Measurements from ENCODE around the gene ST13. TPM values are rescaled to one million over a fixed set of nuclear protein-coding genes. Genes with fewer than 3 reads are reported as not detected.
A peak's percentile ranks its signal among the peaks of the same experiment; 100 is the strongest.
"Not testable (repeated sequence)": the region's sequence is repeated elsewhere in the genome, so short reads cannot be mapped to it uniquely, and the experiment has no call there.

Gene ST13
- 178 TPM for total RNA-seq

DNA sequence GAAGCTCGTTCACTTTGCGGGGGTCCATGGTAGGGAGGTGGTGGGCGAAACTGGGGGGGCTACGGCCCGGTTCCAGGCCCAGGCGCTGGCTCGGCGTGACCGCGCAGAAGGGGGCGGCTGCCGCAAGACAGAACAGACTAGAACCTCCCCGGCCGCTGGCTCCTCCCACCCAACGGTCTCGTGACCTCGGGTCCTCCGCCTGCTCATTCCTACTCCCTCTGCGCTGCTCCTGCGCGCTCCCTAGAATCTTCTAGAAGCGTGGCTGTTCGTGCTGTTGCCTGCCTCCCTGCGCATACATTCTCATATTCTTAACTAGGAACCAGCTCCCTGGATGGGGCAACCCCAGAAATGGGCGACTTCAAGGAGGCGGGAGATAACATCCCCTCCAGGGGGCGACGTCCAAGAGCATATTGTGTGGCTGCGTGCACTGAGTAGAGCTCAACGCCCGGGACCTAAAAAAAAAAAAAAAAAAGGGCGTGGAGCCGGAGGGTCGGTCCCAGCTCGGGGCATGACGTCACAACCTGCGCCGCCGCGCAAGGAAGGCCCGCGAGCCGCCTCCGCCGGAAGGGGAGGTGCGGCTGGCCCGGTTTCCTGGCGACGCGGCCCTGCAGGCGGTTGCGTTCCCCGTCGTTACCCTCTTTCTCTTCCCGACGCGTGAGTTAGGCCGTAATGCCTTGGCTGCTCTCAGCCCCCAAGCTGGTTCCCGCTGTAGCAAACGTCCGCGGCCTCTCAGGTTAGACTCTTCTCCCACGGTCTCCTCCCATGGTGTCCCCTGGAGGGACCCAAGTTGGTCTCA is at the start of gene ST13, which contains the start of gene XPNPEP3:
ST13 (minus strand) TSS at position 127 of the 796 bp plus-strand sequence; CDS start at position 28, 99 bp downstream.
XPNPEP3 (plus strand) TSS at position 636 of the 796 bp plus-strand sequence; CDS start at position 670, 34 bp downstream.
- DNase-seq (ENCODE audit: low spot score in 2 of 2) (peak; percentile 72 to 80), FAIRE-seq (no peak)

DNA sequence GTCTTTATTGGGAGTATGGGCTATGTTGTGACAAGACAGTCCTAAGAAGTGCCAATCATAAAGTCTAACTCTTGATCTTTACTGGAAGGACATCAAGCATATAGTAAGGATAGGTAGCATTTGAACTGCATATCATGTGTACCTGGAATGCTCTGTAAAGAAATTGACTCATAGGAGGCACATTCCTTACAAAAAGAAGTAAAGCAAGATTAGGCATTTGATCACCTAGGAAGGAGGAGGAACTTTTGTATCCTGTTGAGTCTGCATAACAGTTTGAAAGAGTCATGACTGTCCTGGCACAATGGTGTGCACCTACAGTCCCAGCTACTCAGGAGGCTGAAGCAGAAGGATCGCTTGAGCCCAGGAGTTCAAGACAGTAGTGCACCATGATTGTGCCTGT is 47.7 kb upstream of the ST13 start:
- no peak for FAIRE-seq
- DNase-seq (ENCODE audit: low spot score in 2 of 2), result no peak

DNA sequence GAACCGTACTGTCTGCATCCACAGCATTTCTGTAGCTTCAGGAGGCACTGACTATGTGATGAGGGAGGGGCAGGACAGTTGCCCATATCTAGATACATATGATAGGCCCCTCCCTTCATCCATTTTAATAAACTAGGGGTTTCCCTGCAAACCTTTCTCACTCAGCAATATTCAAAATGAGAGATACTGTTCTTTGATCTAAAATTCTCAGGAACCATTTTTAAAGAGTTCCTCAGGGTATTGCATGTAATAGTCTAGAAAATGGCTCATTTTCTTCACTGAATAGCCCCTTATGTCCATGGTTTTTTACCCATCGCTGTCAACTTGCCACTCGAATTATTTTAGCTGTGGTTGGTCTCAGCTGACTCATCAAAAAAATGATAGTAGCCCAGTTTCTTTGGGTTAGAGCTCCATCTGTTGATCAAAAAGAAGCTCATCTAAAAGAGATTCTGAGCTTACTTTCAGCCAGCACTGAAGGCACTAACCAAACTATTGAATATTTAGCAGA is 42.5 kb upstream of the ST13 start:
- peak; percentile 25 to 52 for DNase-seq (ENCODE audit: low spot score in 2 of 2)
- peak; percentile 15 for FAIRE-seq

DNA sequence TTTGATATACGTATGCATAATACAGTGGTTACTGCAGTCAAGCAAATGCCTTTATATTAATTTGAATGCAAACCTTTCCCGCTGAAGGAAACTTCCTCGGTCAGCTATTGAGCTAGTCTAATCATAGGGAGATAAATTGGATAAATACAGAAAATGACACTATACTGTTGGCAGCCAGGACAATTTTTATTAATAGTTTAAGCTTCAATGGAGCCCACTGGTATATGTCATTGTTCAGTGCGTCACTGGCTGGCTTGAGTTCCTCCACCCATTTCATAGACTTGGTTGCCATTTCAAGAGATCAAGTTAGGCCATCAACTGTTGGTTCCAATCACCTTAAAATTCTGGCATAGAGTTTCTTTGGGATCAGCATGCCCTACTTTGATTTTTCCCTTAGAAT is 38.0 kb upstream of the ST13 start:
- no peak for FAIRE-seq
- no peak for DNase-seq (ENCODE audit: low spot score in 2 of 2)

DNA sequence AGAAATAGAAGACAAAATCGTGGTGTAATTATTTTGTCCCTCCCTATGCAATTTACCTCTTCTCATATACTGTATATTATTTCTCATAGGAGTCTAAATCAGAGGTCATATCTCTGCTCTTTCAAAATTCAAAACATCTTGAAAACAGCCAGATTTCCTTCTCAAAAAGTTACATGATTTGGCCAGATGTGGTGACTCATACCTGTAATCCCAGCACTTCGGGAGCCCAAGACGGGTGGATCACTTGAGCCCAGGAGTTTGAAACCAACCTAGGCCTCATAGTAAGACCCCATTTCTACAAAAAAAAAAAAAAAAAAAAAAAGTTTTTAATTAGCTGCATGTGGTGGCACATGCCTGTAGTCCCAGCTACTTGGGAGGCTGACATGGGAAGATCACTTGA is 34.4 kb upstream of the ST13 start:
- no peak for FAIRE-seq

DNA sequence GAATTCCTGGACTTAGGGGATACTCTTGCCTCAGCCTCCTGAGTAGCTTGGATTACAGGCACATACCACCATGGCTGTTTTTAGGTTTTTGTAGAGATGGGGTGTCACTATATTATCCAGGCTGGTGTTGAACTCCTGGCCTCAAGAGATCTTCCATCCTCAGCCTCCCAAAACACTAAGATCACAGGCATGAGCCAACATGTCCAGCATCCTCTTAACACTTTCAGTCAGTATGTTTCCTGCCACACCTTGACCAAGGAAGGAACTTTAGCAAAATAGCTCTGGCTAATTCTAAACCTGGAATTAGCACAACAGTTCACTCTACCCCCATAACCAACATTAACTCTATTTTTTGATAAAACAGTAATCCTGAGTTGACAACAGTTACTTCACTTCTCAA is 32.7 kb upstream of the ST13 start:
- no peak for FAIRE-seq

More for the DNA sequence above, 34.4 kb upstream of the ST13 start:
- DNase-seq (ENCODE audit: low spot score in 2 of 2), result no peak

DNA sequence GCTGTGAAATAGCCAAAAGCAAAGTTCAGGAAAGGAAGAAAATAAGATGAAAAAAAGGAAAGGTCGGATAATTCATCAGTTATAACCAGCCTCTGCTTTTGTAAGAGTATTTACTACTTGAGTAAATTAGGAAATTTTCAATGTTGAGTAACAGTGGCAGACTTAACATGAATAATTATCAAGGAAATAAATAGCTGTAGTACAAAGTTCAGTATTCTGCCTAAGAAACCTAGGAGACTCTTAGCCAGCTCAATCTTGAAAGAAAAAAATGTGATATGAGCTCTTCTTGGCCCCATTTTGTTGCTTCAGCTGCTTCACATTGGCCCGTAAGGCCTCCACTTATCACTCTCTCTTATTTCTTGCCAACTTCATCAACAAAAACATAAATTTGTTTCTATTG is 22.5 kb upstream of the ST13 start:
- DNase-seq (ENCODE audit: low spot score in 2 of 2), result no peak
- FAIRE-seq, result no peak

More for the DNA sequence above, 32.7 kb upstream of the ST13 start:
- DNase-seq (ENCODE audit: low spot score in 2 of 2), result no peak

DNA sequence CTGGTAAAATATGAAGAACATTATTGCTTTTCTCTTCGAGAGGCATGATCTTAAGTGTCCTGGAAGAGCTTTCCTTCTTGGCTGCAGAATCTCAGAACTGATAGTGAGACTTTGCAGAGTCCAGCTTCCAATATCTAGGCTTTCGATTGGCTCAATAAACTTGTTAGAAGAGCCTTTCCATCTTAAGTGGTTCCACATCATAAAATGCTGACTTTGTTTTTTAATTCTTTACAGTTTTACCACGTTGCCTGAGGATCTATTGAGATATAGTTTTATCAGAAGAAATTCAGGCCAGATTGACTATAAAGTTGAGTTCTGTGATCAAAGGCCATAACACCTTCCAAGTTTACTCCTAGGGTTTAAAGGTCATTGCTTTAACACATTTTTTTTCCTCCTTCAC is 21.0 kb upstream of the ST13 start:
- no peak for DNase-seq (ENCODE audit: low spot score in 2 of 2)

DNA sequence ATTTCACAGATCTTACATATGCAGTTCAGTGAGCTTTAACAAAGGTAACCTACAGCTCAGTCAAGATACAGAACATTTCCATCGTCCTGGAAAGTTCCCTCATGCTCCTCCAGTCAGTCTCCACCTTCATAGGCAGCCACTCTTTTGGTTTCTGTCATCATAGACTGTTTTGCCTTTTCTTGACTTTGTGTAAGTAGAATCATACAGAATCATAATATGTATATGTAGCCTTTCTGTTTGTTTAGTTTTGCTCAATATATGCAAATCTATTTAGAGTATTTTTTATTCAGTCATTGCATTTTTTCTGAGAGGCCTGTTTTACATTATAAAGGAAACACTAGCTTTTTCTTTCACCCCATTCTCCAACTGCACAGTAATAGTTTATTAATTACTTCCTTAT is 20.5 kb upstream of the ST13 start:
- DNase-seq (ENCODE audit: low spot score in 2 of 2) (no peak), FAIRE-seq (no peak)

More for the DNA sequence above, 21.0 kb upstream of the ST13 start:
- no peak for FAIRE-seq

DNA sequence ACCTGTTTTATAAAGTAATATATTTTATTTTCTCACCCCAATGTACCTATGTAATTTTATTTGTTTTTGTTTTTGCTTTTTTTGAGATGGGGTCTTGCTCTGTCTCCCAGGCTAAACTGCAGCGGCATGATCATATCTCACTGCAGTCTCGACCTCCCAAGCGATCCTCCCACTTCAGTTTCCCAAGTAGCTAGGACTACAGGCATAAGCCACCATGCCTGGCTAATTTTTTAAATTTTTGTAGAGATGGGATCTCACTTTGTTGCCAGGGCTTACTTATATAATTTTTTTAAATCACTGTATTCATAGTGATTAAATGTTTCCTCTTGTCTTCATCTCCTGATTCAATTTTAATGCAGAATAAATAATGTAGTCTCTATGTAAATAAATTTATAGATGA is 18.7 kb upstream of the ST13 start:
- DNase-seq (ENCODE audit: low spot score in 2 of 2), result no peak
- no peak for FAIRE-seq

DNA sequence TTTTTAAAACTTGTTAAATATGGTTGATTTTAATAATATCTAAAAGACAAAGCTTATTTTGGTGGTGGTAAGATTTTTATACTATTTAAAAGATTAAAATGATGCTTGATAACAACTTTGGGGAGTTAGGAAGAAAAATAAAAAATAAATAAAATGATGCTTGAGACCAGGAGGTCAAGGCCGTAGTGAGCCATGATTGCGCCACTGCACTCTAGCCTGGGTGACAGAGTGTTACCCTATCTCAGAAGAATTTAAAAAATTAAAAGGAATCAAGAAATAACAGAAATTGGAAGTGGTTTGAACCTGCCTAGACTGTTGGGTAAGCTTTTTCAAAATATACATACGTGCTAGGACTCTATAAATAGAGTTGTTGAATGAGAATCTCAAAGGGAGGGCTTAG is 17.6 kb upstream of the ST13 start:
- FAIRE-seq, result no peak
- DNase-seq (ENCODE audit: low spot score in 2 of 2), result no peak

DNA sequence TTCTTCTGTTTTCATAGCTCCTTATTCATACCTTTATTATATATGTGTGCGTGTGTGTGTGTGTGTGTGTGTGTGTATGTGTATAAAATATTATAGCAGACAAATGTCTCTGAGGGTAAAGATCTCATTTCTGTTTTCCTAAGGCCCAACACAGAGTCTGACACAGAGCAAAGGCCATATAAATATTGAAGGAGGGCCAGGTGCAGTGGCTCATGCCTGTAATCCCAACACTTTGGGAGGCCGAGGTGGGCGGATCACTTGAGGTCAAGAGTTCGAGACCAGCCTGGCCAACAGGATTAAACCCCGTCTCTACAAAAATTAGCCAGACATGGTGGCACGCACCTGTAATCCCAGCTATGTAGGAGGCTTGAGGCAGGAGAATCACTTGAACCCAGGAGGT is 11.9 kb upstream of the ST13 start:
- FAIRE-seq, result not testable (repeated sequence)

DNA sequence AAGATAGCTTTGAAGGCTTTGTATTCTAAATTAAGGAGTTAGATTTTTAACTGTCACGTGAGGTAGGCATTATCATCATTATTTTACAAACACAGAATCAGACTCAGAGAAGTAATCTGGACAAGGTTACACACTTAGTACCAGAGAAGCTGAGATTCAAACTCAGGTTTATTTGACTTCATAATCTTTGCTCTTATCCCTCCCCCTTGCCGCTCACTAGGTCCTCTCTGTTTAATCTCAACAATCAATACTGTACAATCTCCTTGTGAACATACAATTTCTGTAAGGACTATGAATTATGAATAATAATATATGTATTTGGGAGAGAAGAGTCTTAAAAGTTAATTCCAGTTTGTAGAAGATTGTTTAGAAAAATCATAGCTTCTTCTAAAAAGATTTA is 10.7 kb upstream of the ST13 start:
- FAIRE-seq (no peak), DNase-seq (ENCODE audit: low spot score in 2 of 2) (no peak)

More for the DNA sequence above, 11.9 kb upstream of the ST13 start:
- DNase-seq (ENCODE audit: low spot score in 2 of 2), result not testable (repeated sequence)

DNA sequence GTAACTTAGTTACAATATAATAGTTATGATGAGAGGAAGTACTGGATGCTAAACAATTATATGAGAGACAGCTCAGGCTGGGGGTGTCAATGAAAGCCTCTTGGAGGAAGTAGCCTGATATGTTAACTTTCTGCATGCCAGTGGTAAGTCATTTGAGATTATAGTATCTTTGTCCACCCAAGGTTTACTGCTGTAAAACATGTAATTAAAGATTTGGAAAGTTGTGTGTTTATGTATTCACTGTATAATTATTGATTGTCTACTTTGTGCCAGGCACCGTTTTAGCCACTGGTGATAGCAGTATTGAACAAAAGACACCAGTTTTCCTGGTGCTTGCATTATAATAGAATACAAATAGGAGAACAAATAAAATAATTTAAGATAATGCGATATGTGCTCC is 6.1 kb upstream of the ST13 start:
- DNase-seq (ENCODE audit: low spot score in 2 of 2), result no peak
- no peak for FAIRE-seq

DNA sequence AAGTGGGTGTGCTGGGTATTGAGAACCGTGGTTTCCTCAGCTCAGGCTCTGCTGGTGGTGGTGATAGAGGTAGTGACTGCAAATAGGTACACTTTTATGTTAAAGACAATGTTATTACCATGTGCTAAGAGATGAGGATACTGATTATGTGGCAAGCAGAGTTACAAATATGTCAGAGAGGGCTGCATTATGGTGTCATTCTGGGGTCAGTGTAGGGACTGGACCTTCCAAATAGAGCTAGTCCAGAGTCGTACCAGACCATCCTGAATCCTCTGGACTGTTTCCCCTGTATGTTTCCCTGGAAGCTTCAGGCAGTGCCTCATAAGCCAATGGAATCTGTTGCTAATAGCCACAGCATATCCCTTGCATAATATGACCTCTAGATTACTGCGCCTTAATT is 5.6 kb upstream of the ST13 start, which contains the start of gene DNAJB7:
DNAJB7 (minus strand) TSS at position 101 of the 400 bp plus-strand sequence. CDS start 119 bp downstream, outside the sequence.
- no peak for FAIRE-seq

DNA sequence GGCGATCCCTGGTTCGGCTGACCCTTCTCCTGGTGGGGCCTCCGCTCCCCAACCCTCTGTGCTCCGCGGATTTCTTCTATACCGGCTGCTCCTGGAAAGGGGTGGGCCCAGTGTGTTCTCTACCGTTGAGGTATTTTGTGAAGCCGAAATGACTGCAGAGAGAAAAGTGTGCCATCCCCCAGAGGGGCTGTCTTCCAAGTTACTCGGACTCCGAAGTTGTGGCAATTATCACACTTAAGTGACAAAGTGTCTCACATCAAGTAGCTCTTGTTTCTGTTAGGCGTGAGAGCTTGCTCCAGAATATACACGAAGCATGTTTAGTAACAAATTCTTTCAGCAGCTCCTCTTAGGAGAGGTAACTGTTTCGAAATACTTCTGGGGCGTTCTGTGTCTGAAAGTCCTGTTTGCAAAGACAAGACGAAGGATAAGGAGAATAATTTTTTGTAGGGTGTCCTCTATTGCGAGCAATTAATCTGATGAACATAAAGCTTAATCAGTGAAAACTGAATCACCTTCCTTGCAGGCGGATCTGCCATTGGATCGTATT is 943 bp upstream of the ST13 start:
- DNase-seq (ENCODE audit: low spot score in 2 of 2), result no peak
- FAIRE-seq, result no peak

More for the DNA sequence above, 5.6 kb upstream of the ST13 start, which contains the start of gene DNAJB7:
- DNase-seq (ENCODE audit: low spot score in 2 of 2), result no peak

DNA sequence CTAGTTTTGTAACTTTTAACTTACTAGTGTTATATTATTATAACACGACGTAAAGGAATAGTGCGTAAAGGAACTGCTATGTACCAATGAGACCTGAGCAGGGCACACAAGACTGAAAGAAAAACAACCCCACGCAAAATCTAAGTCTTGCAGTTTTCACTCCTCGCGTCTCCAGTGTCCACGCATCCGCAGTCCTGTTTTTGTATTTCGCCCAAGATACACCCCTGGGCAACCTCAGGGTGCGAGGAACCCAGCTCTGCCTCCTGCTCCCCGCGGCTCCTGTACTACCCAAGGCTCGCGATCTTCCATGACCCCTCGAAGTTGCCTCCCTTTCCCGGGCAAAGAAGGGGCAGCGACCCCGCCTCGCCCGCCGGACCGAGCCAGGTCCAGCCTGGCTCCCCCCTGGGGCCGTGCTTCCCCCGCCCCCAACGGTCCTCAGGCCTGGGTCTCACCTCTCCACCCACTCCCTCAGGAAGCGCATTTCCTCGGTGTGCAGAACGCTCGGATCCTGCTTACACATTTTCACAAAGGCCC is 393 bp downstream of the ST13 start:
- DNase-seq (ENCODE audit: low spot score in 2 of 2), result peak; percentile 5 to 12
- no peak for FAIRE-seq

DNA sequence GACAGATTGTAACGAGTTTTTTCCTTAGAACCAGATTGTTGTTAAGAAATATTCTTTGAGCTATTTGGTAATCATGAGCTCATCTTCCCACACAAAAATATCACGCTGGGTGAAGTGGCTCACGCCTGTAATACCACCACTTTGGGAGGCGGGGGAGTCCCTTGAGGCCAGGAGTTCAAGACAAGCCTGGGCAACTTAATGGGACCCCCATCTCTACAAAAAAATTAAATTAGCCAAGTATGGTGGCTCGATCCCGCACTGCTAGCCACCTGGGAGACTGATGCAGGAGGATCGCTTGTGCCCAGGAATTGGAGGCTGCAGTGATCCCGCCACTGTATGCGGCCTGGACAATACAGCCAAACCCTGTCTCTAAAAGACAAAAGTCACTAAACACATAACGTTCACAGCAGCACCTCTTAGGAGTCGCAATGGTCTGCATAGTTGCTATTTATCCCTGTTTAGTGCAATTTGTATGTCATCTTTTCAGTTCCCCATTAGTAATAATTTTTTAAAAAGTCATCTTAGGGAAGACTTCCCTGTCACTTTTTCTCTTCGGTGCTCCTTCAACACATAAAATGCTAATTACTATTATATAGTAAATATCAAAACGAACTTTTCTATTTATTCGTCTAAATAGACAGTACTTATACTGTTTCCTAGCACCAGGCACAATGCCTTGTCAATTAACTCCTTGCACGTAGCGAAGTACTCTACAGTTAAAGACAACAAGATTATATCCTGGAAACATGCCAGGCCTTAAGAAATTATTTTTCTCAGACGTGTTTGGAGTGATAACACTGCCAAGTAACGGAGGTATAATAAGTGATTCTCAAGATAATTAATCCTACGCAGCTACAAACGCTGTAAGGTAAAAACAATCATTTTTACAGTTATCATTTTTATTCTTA is 1.1 kb downstream of the ST13 start:
- FAIRE-seq (no peak), DNase-seq (ENCODE audit: low spot score in 2 of 2) (no peak)

DNA sequence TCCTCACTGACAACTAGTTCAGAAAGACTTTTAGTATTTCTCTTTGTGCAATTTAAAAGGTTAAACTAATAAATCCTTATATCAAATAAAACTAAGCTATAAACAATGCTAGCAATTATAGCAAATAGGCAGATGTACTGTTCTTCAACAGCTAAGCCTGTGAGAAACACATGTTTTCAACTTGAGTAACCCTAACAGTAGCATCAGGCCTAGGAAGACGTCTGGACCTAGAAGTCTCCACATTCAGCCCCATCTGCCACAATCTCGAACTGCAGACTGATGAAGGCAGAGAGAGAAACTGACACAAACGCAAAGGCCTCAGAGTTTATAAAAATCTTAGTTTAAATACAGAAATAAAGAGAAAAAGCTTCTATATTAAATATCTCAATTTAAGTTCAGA is 2.5 kb downstream of the ST13 start:
- no peak for DNase-seq (ENCODE audit: low spot score in 2 of 2)
- FAIRE-seq, result no peak

DNA sequence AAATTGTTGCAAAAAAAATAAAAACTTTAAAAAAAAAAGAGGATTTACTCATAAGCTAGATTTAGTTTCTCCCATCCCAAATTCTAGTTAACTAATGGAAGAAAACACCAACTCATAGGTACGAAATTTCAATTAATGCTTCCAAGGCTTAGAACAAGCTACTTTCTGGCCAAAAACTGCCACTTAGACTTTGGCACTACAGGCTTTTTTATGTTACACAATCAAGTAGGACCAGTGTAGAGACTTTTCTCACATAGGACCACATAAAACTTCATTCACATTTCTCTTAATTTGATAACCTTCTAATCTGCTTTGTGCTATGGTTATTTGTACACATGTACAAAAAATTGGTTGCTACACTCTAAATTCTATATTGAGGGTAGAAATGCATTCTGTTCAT is 3.1 kb downstream of the ST13 start:
- FAIRE-seq (no peak), DNase-seq (ENCODE audit: low spot score in 2 of 2) (no peak)
